SK-N-SH treated with all-trans-retinoic acid at 6 μM for 48 hours (cell line): ENCODE data around the gene COL6A3.

Source experiments
- BACH2 ChIP-seq: fragments of 250-450 bp; sonication (Bioruptor Pico); IDR thresholded peaks from 2 replicates; pipeline ENCODE4 v1.9.0; 2021; ENCODE audit warnings: mild to moderate bottlenecking, borderline replicate concordance
- GLIS3 ChIP-seq: fragments of 250-450 bp; sonication (Bioruptor Pico); IDR thresholded peaks from 2 replicates; pipeline ENCODE4 v1.5.0; 2020; ENCODE audit warnings: mild to moderate bottlenecking, moderate library complexity
- ISL1 ChIP-seq: fragments of 250-450 bp; sonication (Bioruptor Pico); IDR thresholded peaks from 2 replicates; pipeline ENCODE4 v2.1.2; 2022; ENCODE audit warnings: mild to moderate bottlenecking, moderate library complexity
- RARB ChIP-seq: fragments of 250-450 bp; sonication (Bioruptor Pico); IDR thresholded peaks from 2 replicates; pipeline ENCODE4 v1.8.0; 2021; ENCODE audit warnings: mild to moderate bottlenecking, moderate library complexity
- TCF4 ChIP-seq: fragments of 250-450 bp; sonication (Bioruptor Pico); IDR thresholded peaks from 2 replicates; pipeline ENCODE4 v1.8.0; 2021; ENCODE audit warnings: mild to moderate bottlenecking, moderate library complexity, borderline replicate concordance
- ZFP3 ChIP-seq: fragments of 250-450 bp; sonication (Bioruptor Pico); IDR thresholded peaks from 2 replicates; pipeline ENCODE4 v1.5.0; 2020; ENCODE audit warnings: mild to moderate bottlenecking, moderate library complexity
- ZFP30 ChIP-seq: fragments of 450-650 bp; formaldehyde crosslinking; IDR thresholded peaks from 2 replicates; pipeline ENCODE4 v1.5.0; 2022; ENCODE audit warnings: mild to moderate bottlenecking, moderate library complexity
- ZNF70 ChIP-seq: fragments of 450-650 bp; formaldehyde crosslinking; IDR thresholded peaks from 2 replicates; pipeline ENCODE4 v1.5.0; 2020; ENCODE audit warnings: mild to moderate bottlenecking, moderate library complexity
- TF ChIP-seq, protein P1 (sequence below): fragments of 250-450 bp; sonication (Bioruptor Pico); IDR thresholded peaks from 2 replicates; pipeline ENCODE4 v1.8.0; 2020; ENCODE audit warnings: mild to moderate bottlenecking, moderate library complexity, borderline replicate concordance

DNA sequence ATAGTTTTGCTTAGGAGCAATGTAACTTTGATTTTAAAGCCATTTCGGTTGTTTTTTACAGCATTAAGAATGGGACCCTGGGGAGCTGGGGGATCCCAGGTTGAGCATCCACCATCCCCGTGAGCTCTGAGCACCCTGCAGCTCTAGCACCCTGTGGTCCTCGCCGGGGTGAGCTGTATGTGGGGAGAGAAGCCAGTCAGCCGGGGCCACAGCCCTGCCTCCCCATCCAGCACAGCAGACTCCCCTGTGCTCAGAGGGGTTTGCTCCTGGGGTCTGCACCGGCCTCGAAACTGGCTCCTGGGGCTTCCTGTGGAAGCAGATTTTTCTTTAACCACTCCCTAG is 1.3 kb downstream of the COL6A3 start:
- TF ChIP-seq, protein P1, sequence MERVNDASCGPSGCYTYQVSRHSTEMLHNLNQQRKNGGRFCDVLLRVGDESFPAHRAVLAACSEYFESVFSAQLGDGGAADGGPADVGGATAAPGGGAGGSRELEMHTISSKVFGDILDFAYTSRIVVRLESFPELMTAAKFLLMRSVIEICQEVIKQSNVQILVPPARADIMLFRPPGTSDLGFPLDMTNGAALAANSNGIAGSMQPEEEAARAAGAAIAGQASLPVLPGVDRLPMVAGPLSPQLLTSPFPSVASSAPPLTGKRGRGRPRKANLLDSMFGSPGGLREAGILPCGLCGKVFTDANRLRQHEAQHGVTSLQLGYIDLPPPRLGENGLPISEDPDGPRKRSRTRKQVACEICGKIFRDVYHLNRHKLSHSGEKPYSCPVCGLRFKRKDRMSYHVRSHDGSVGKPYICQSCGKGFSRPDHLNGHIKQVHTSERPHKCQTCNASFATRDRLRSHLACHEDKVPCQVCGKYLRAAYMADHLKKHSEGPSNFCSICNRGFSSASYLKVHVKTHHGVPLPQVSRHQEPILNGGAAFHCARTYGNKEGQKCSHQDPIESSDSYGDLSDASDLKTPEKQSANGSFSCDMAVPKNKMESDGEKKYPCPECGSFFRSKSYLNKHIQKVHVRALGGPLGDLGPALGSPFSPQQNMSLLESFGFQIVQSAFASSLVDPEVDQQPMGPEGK (CRISPR knock-in tag): no peak
- TF ChIP-seq ZNF70 (CRISPR knock-in tag): no peak
- no peak for TF ChIP-seq BACH2 (CRISPR knock-in tag)
- no peak for TF ChIP-seq ISL1 (CRISPR knock-in tag)
- no peak for TF ChIP-seq ZFP30
- TF ChIP-seq RARB (CRISPR knock-in tag): no peak
- TF ChIP-seq GLIS3: no peak
- no peak for TF ChIP-seq ZFP3 (CRISPR knock-in tag)
- no peak for TF ChIP-seq TCF4 (CRISPR knock-in tag)
